ENCODE data around the gene ANO3.

GRCh38 chr11:26593691-26594090, 261.8 kb downstream of the ANO3 start:
- TF ChIP-seq CTCF (IDR thresholded peaks at IDR 0.05; ENCODE audit: low read depth, low read length, poor library complexity, severe bottlenecking) (no peak), EZH2phosphoT487 (IDR thresholded peaks at IDR 0.05; ENCODE audit: borderline replicate concordance, low read length) (no peak)
